Measurements from ENCODE around the gene RHBDL1. TPM values are rescaled to one million over a fixed set of nuclear protein-coding genes. Genes with fewer than 3 reads are reported as not detected.

The RHBDL1 gene
- 1 to 10 TPM; 1.6 to 2.5 (median 1.8) TPM for polyA plus RNA-seq (ENCODE audit: insufficient read length in 3 of 3)
- long read RNA-seq, donor 1, partial matches to known transcripts = 0 of 1 reads
- long read RNA-seq, donor 1, other reads (novel, unspliced or antisense) = 0 of 1 reads
- long read RNA-seq, donor 2, partial matches to known transcripts = 0 of 1 reads
- long read RNA-seq, donor 2, other reads (novel, unspliced or antisense) = 0 of 1 reads
- long read RNA-seq, donor 3 = 0 reads
- long read RNA-seq, donor 4 = 0 reads
- long read RNA-seq, donor 5 = 0 reads
- long read RNA-seq, donor 6 = 0 reads
- long read RNA-seq, donor 7 = 0 reads
- long read RNA-seq, donor 8, partial matches to known transcripts = 0 of 1 reads
- long read RNA-seq, donor 8, other reads (novel, unspliced or antisense) = 0 of 1 reads
- long read RNA-seq, donor 9, partial matches to known transcripts = 0 of 1 reads
- long read RNA-seq, donor 9, other reads (novel, unspliced or antisense) = 0 of 1 reads
- long read RNA-seq, donor 10, partial matches to known transcripts = 0 of 1 reads
- long read RNA-seq, donor 10, other reads (novel, unspliced or antisense) = 0 of 1 reads
- long read RNA-seq, donor 11 = 0 reads
- long read RNA-seq, donor 12, partial matches to known transcripts = 0 of 1 reads
- long read RNA-seq, donor 12, other reads (novel, unspliced or antisense) = 0 of 1 reads
- long read RNA-seq, donor 13 = 0 reads
- long read RNA-seq, donor 14 = 0 reads
- long read RNA-seq, donor 15 = 0 reads
- long read RNA-seq, donor 16 = 0 reads

GRCh38 chr16:674968-675883 lies at the start of gene RHBDL1:
Gene RHBDL1, plus strand, starts transcription at chr16:675671. Its CDS starts 120 bp downstream, at chr16:675791.
- no peak for DNase-seq

GRCh38 chr16:625977-626765 lies 49.3 kb upstream of the RHBDL1 start:
- DNase-seq = no peak

DNA sequence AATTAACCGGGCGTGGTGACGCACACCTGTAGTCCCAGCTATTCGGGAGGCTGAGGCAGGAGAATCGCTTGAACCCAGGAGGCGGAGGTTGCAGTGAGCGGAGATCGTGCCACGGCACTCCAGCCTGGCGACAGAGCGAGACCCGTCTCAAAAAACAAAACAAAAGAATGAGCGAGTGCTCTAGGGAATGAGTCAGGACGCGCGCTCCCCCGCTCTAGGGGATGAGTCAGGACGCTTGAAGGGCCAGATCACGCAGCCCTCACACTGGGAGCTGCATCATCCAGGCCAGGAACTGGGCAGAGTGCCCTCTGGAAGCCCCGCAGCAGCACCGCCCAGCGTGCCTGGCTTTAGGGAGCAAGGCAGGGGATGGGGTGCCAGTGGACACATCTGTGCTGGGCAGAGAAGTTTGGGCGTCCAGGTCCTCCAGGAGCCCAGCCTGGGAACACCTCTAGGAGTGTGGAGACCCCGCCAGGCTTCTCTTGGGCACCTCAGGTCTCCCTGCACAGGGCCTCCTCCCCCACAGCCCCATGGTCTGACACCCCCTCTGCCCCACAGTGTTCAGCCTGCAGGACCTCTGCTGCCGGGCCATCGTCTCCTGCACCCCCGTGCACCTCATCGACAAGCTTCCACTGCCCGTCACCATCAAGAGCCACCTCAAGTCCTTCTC lies 48.6 kb upstream of the RHBDL1 start:
- no peak for DNase-seq

GRCh38 chr16:627454-628239 lies 47.8 kb upstream of the RHBDL1 start:
- DNase-seq = no peak

GRCh38 chr16:628321-629061 lies 47.0 kb upstream of the RHBDL1 start:
- DNase-seq = no peak

- DNase-seq = no peak
Measured at GRCh38 chr16:629185-629832, 46.2 kb upstream of the RHBDL1 start.

- DNase-seq = no peak
Measured at GRCh38 chr16:629833-630248, 45.6 kb upstream of the RHBDL1 start.

- no peak for DNase-seq
Measured at GRCh38 chr16:630249-630814, 45.1 kb upstream of the RHBDL1 start.

DNA sequence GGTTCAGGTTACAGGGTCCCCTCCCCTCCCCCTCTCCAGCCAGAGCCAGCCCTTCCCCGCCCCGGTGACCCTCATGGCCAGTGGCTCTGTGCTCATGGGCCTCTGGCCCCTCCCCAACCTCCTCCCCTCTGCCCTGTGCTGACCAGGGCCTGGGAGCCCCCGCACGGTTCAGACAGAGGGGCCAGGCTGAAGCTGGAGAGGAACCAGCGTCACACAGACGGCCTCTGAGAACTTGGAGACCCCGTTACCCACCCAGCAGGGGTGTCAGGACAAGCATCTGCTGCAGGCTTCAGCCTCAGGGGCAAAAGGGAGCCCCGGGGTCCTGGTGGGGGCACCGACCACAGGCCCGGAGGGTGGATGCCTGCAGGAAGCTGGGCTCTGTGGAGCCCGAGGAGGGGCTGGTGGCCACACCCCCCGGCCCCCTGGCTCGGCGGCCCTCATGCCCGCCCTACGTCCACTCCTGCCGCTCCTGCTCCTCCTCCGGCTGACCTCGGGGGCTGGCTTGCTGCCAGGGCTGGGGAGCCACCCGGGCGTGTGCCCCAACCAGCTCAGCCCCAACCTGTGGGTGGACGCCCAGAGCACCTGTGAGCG lies 44.6 kb upstream of the RHBDL1 start, which contains the start of gene WFIKKN1:
WFIKKN1 (plus strand) TSS at position 171 of the 591 bp plus-strand sequence; CDS start at position 440, 269 bp downstream.
- DNase-seq = no peak

- DNase-seq = no peak
Measured at GRCh38 chr16:631808-632358, 43.6 kb upstream of the RHBDL1 start.

DNA sequence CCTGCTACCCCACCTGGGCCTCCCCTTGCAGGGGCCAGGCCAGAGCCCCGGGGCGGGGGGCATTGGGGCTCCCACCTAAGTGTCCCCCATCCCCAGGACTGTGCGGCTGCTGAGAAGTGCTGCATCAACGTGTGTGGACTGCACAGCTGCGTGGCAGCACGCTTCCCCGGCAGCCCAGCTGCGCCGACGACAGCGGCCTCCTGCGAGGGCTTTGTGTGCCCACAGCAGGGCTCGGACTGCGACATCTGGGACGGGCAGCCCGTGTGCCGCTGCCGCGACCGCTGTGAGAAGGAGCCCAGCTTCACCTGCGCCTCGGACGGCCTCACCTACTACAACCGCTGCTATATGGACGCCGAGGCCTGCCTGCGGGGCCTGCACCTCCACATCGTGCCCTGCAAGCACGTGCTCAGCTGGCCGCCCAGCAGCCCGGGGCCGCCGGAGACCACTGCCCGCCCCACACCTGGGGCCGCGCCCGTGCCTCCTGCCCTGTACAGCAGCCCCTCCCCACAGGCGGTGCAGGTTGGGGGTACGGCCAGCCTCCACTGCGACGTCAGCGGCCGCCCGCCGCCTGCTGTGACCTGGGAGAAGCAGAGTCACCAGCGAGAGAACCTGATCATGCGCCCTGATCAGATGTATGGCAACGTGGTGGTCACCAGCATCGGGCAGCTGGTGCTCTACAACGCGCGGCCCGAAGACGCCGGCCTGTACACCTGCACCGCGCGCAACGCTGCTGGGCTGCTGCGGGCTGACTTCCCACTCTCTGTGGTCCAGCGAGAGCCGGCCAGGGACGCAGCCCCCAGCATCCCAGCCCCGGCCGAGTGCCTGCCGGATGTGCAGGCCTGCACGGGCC lies 42.8 kb upstream of the RHBDL1 start:
- DNase-seq = no peak

DNA sequence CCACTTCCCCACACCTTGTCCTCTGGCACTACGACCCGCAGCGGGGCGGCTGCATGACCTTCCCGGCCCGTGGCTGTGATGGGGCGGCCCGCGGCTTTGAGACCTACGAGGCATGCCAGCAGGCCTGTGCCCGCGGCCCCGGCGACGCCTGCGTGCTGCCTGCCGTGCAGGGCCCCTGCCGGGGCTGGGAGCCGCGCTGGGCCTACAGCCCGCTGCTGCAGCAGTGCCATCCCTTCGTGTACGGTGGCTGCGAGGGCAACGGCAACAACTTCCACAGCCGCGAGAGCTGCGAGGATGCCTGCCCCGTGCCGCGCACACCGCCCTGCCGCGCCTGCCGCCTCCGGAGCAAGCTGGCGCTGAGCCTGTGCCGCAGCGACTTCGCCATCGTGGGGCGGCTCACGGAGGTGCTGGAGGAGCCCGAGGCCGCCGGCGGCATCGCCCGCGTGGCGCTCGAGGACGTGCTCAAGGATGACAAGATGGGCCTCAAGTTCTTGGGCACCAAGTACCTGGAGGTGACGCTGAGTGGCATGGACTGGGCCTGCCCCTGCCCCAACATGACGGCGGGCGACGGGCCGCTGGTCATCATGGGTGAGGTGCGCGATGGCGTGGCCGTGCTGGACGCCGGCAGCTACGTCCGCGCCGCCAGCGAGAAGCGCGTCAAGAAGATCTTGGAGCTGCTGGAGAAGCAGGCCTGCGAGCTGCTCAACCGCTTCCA lies 42.0 kb upstream of the RHBDL1 start:
- DNase-seq = no peak

DNA sequence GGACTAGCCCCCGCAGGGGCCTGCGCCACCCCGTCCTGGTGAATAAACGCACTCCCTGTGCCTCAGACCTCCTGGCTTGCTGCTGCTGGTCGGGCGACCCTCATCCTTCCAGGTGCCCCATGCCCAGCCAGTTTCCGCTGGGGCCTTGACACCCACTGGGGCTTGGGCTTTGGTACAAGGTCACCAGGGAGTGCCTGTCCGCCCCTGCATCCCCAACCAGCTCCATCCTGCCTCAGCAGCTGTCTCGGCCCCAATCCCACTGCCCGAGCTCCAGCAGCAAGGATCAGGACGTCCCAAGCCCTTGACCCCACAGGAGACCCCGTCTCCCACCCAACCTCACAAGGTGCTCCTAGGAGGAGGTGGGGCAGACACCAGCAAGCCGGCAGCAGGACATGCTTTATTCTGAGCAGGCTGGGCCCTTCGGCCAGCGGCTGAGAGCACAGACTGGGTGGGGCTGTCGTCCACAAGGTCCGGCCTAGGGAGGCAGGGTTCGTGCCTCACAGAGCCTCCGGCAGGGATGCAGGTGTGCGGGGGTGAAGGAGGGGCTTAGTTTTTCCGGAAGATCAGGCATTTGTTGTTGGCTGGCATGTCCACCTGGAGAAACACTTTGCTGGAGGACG lies 41.3 kb upstream of the RHBDL1 start:
- DNase-seq = no peak

DNA sequence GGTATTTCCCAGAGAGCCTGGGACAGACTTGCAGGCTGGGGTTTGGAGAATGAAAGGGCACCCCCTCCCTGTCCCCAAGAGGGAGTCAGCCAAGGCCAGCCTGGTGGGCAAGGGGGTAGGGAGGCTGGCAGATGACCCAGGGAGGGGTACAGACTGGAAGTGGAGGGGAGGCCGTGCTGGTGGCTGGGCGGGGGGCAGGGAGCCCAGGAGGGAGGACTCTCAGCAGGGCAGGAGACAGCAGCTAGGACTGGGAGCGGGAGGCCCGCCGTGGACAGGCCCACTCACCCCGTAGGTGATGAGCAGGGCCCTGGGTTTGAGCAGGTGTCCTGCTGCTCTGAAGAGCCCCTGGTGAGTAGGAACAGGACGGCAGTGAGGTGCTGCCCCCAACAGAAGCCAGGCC lies 40.5 kb upstream of the RHBDL1 start:
- no peak for DNase-seq

DNA sequence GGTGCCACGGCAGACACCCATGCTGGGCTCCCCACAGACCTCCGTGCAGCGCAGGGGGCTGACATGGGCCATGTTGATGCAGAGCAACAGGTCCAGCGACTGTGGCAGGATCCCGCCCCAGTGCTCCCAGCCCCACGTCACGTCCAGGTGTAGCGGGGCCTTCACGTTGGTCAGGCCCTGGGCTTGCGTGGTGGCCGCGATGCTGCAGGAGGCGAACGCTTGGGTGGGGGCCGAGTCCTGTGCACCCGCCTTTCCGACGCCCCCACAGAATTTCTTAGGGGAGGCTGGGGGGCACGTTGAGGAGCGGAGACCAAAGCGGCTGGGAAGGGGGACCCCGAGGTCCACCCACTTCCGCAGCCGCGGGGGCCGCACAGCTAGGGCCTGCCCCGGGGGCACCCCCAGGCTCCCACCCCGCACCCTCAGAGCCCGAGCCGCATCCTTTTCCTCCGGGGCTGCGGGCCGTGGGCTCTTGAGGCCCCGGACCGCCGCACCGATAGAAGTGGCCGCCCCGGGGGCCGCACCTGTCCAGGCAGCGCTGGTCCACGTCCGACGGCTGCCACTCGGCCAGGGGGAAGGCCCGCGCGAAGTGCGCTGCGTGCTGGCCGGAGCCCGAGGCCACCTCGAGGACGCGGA lies 39.8 kb upstream of the RHBDL1 start:
- no peak for DNase-seq
